Measurements from ENCODE around the gene AKAP9.

The AKAP9 gene

GRCh38 chr7:91899563-91899962, 41.1 kb upstream of the AKAP9 start:
- CTCF ChIA-PET: interaction anchor here (1.1 kb wide), 1 partner anchor 11 kb away, joined by 4 read pairs; no protein-coding TSS in a partner anchor
- TF ChIP-seq CTCF (IDR thresholded peaks at IDR 0.05; ENCODE audit: control extremely low read depth, extremely low read depth, low read depth, missing control alignments): no peak
- POLR2A ChIA-PET: no interaction called here
- no peak for DNase-seq (ENCODE audit: extremely low spot score)

GRCh38 chr7:91910171-91910570, 30.5 kb upstream of the AKAP9 start:
- ChIA-PET CTCF (interaction anchor here (1.3 kb wide), 1 partner anchor 11 kb away, joined by 4 read pairs; no protein-coding TSS in a partner anchor), POLR2A (no interaction called here)

GRCh38 chr7:91911121-91911520, 29.5 kb upstream of the AKAP9 start:
- TF ChIP-seq CTCF (IDR thresholded peaks at IDR 0.05; ENCODE audit: control extremely low read depth, extremely low read depth, low read depth, missing control alignments): no peak
- ChIA-PET POLR2A (no interaction called here), CTCF (no interaction called here)
- DNase-seq (ENCODE audit: extremely low spot score): no peak

More at GRCh38 chr7:91910171-91910570, 30.5 kb upstream of the AKAP9 start:
- no peak for TF ChIP-seq CTCF (IDR thresholded peaks at IDR 0.05; ENCODE audit: control extremely low read depth, extremely low read depth, low read depth, missing control alignments)
- DNase-seq (ENCODE audit: extremely low spot score): no peak

- POLR2A ChIA-PET: no interaction called here
- CTCF ChIA-PET: no interaction called here
- DNase-seq (ENCODE audit: extremely low spot score): no peak
- TF ChIP-seq CTCF (IDR thresholded peaks at IDR 0.05; ENCODE audit: control extremely low read depth, extremely low read depth, low read depth, missing control alignments): no peak
Observed at GRCh38 chr7:91912494-91912893, 28.2 kb upstream of the AKAP9 start.

GRCh38 chr7:91913612-91914011, 27.1 kb upstream of the AKAP9 start:
- ChIA-PET POLR2A (no interaction called here), CTCF (interaction anchor here (1.5 kb wide), 1 partner anchor 20 kb away, joined by 3 read pairs; no protein-coding TSS in a partner anchor)
- TF ChIP-seq CTCF (IDR thresholded peaks at IDR 0.05; ENCODE audit: control extremely low read depth, extremely low read depth, low read depth, missing control alignments): no peak
- no peak for DNase-seq (ENCODE audit: extremely low spot score)

- ChIA-PET POLR2A (no interaction called here), CTCF (interaction anchor here (0.9 to 1.9 kb wide), 3 partner anchors 12 to 85 kb away, joined by 3 to 6 read pairs (median 4); no protein-coding TSS in a partner anchor)
- TF ChIP-seq CTCF (IDR thresholded peaks at IDR 0.05; ENCODE audit: control extremely low read depth, extremely low read depth, low read depth, missing control alignments): no peak
- DNase-seq (ENCODE audit: extremely low spot score): no peak
Observed at GRCh38 chr7:91915401-91916050, 25.1 kb upstream of the AKAP9 start.

Measured in GM10248 (cell line).